GM19238 (cell line): ENCODE data around the gene SWSAP1.
"Not testable (repeated sequence)": the region's sequence is repeated elsewhere in the genome, so short reads cannot be mapped to it uniquely, and the experiment has no call there.

Experiments used
- DNase-seq: peaks from one replicate; pipeline ENCODE4 v3.0.0; 2011; ENCODE audit warnings: low spot score; ENCODE audit not compliant: insufficient read length

SWSAP1 gene, protein sequence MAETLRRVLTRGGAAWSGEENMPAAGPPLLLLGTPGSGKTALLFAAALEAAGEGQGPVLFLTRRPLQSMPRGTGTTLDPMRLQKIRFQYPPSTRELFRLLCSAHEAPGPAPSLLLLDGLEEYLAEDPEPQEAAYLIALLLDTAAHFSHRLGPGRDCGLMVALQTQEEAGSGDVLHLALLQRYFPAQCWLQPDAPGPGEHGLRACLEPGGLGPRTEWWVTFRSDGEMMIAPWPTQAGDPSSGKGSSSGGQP

DNA sequence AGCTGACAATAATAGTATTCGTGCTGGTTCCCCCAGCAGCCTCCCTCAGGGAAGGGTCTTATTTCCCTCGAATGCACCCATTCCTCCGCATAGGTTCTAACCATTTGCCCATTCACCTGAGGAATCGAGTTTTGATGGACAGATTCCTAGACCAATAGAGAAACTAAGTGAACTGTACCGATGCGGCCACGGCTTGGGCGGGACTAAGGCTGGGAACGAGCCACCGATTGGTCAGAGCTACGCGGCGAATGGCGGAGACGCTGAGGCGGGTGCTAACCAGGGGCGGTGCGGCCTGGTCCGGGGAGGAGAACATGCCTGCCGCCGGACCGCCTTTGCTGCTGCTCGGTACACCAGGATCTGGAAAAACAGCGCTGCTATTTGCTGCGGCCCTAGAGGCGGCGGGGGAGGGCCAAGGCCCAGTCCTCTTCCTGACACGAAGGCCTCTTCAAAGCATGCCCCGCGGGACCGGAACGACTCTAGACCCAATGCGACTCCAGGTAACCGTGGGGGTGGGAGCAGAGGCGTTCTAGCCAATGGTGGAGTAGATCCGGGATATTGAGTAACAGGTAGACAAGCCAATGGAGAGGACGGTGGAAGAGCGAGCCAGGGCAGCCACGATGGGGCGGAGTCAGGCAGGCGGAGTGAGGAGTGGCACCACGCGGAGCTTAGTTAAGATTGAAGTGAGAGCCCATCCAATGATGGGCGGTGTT is at the start of gene SWSAP1:
Gene SWSAP1 (plus strand): TSS at position 234 of the 710 bp plus-strand sequence. CDS start 15 bp downstream, at position 249.
- DNase-seq, result peak; percentile 97

DNA sequence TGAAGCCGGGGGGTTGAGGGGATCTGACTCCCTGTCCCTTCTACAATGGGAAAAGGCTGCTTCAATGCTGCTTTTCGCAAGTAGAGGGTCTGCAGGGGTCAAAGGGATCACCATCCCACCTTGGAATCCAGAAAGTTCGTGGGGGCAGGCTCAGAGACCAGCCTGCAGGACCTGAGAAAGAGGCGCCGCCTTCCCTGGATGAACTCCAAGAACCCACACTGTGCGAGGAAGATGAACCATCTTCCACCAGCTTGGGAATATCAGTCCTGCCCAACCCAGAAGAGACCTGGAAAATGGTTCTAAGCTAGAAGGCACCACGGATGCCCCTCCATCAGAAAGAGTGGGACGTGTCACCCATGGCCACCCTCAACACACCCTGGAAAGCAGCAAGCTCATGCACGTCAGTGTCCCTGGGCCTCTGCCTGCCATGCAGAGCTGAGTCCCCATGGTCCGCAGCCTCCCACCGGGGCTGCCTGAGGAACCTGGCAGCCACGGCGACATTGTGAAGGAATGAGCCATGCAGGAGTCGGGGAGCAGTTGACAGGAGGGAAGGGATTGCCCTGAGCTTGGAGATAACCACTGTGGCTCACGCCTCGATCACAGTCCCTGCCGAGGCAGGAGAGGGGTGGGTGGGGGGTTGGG is 49.6 kb upstream of the SWSAP1 start:
- no peak for DNase-seq

DNA sequence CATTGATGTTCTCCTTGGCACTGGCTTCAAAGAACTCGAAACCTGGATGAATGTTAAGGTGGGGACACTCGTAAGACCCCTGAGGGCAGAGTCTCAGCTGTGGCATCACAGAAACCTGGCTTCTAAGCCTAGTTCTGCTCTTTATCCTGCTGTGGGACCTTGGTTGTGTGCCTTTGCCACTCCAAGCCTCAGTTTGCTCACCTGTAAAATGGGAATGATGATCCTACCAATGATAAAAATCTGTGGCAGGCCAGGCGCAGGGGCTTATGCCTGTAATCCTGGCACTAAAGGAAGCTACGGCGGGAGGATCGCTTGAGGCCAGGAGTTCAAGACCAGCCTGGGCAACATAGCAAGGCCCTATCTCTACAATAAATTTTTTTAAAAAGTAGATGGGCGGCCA is 48.9 kb upstream of the SWSAP1 start:
- no peak for DNase-seq

DNA sequence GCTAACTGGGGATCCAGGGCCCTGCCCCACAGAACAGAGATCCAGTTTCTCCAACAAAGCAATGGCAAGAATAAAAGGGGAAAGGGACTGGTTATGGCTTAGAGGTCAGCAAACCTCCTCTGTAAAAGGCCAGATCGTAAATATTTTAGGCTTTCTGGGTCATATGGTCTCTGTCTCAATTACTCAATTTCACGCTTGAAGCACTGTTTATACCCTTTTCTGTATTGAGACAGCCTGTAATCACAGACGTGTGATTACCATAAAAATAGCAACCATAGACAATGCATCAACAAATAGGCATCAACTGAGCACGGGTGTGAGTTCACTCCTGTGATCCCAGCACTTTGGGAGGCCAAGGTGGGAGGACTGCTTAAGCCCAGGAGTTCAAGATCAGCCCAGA is 44.3 kb upstream of the SWSAP1 start:
- DNase-seq, result no peak

DNA sequence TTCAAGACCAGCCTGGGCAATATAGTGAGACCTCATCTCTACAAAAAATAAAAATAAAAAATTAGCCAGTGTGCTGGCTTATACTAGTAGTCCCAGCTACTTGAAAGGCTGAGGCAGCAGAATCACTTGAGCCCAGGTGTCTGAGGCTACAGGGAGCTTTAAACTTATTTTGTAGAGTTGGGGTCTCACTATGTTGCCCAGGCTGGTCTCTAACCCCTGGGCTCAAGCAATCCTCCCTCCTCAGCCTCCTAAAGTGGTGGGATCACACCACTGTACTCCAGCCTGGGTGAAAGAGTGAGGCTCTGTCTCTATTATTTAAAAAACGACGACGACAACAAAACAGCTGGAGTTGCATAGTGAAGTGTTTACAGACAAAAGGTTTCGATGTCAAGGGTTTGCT is 43.0 kb upstream of the SWSAP1 start:
- no peak for DNase-seq

DNA sequence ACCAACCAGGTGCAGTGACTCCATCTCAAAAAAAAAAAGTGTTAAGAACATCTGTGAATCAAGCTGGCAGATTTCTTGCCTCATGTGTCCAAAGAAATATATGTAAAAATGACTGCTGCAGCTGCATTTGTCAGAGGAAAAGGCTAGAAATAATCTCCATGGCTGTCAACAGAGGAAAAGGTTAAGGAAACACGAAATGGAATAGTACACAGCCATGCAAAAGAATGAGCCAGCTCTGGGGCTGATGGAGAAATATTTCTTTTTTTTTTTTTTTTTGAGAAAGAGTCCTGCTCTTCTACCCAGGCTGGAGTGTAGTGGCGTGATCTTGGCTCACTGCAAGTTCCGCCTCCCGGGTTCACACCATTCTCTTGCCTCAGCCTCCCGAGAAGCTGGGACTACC is 41.6 kb upstream of the SWSAP1 start:
- DNase-seq, result no peak

DNA sequence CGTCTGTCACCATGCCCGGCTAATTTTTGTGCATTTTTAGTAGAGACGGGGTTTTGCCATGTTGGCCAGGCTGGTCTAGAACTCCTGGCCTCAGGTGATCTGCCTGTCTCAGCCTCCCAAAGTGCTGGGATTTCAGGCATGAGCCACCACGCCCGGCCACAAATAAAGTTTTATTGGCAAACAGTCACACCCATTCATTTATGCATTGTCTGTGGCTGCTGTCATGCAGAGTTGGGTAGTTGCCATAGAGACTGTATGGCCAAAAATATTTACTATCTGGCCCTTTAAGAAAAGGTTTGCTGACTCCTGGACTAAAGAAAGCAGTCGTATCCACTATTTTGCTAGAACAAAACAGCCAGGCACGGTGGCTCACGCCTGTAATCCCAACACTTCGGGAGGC is 40.6 kb upstream of the SWSAP1 start:
- not testable (repeated sequence) for DNase-seq

DNA sequence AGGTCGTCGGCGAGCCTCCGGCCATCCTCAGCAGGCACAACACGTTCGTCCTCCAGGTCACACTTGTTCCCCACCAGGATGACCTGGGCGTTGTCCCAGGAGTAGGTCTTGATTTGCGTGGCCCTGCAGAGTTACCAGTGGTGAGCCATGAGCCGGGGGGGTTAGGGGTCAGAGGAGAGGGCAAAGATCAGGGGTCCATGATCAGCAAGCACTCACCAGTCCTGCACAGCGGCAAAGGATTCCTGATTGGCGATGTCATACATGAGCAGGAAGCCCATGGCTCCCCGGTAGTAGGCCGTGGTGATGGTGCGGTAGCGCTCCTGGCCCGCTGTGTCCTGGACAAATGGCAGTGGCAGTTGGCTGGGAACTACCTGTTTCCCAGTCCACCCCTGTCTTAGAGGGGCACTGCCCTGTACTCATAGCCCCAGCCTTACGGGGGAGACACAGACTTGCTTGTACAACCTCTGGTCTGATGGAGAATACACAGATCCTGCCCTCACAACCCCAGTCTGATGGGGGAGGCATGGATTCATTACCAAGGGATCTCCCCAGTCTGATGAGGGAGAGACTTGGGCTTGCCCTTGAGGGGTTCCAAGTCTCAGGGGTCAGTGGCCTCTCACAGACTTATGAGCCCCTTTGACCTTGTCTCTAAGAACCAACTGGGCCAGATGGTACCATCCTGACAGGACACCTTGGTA is 38.9 kb upstream of the SWSAP1 start:
- DNase-seq, result no peak

DNA sequence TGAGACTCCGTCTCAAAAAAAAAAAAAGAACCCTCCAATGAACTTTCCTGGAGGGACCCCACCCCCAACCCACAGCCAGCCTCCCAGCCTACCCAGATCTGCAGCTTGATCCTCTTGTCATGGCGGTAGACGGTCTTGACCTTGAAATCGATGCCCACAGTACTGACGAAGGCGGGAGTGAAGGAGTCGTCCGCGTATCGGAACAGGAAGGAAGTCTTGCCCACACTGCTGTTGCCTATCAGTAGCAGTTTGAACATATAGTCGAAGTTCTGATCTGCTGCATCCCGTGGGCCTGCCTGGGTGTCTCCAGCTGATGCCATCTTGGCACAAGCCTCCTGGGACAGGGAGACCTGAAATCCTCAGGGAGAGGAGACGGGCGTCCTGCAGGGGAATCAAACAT is 37.4 kb upstream of the SWSAP1 start:
- DNase-seq, result no peak

DNA sequence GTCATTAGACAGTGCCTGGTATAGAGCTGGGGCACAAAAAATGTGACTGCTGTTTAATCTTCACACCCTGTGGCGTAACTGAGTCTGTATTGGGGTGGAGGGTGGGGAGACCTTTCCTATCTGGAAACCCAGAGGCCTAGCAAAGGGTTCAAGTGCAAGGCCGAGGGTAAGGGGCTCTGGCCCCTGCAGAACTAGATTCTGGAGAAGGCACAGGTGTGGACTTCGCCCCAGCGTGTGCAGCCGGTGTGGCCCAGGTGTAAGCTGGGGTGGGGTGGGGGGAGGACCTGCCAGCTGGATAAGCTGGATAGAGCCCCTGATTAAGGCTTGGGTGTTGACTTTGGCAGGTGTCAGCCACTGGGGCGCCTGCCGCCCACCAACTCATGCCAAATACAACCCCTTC is 36.3 kb upstream of the SWSAP1 start:
- DNase-seq, result no peak

DNA sequence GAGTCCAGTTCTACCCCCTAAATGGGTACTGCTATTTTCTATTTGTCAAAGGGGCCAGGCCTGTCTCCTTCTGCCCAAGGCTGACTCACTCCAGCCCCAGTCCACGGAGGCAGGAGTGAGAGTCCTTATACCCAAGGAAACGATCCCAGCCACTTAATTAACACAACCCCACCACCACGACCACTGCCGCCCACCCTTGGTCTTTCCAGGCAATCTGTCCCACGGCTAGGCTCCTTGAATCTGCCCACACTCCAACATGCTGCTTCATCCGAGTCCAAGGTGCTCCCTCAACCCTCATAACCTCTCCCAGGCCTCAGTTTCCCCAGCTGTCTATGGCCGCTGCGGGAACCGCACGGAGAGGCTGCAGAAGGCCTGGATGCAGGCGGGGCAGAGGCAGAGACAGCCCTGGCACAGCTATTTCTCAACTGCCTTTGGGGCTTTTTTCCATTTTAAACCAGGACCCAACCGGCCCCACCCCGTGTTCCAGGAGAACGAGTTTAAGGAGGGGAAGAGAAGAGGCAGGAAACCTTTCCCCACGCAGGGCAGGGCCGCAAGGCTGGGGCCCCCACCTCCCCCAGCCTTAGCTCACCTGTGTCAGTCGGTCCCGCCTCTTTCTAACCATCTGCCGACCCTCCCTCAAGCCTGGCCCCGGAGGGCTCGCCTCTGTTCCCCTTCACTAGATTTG is 35.8 kb upstream of the SWSAP1 start:
- DNase-seq, result no peak

DNA sequence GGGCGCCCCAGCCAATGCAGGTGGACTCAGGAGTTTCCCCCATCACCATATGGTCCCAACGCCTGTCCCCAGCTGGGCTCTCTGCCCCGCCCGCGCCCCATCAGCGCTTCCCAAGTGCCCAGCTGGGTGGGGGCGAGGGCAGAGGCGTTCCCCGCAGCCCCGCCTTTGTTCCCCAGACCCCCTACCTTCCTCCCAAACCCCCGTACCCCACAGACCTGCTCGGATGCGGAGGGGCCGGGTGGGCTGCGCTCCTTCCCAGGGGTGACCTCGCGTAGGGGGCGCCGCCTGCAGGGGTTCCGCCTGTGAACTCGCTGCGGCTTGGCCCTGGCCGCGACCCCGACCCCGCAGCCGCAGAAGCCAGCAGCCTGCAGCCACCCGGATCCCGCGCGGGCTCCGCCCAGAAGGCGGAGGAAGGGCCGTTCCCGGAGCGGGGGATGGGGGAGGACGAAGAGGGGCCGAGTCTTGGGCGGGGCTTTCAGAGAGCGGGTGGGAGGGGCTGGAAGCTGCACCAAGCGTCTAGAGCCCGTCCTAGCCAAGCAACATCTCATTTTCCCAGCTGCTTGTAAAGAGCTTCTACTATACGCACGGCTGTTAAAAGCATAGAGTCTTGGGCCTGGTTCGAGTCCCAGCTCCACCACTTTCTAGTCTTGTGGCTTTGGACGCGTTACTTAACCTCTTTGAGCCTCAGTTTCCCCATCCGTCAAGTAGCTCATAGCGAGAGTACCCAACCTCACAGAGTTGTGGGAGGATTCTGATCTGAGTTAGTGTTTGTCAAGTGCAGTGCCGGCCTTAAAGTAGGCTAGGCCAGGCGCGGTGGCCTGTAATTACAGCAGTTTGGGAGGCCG is 35.0 kb upstream of the SWSAP1 start, which contains the start of gene RAB3D:
Gene RAB3D (minus strand): TSS at position 404 of the 845 bp plus-strand sequence. CDS start 2,258 bp downstream, outside the sequence.
- DNase-seq, result peak; percentile 93

DNA sequence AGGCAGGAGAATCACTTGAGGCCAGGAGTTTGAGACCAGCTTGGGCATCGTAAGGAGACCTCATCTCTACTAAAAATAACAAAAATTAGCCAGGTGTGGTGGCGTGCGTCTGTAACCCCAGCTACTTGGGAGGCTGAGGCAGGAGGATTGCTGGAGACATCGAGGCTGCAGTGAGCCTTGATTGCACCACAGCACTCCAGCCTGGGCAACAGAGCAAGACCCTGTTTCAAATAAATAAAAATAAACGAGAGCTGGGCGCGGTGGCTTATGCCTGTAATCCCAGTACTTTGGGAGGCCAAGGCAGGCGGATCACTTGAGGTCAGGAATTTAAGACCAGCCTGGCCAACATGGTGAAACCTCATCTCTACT is 34.4 kb upstream of the SWSAP1 start:
- not testable (repeated sequence) for DNase-seq

DNA sequence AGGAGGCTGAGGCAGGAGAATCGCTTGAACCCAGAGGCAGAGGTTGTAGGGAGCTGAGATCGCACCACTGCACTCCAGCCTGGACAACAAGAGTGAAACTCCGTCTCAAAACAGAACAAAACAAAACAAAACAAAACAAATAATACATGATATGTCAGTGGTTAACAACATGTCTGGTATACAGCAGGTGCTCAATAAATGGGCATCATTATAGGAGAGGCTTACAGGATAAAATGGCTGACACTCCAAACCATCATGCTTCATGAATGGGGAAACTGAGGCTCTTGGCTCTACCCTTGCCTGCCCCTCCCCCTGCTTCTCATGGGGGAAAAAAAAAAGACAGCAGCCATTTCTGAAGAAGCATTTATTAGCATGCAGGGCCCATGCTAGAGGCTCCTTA is 32.0 kb upstream of the SWSAP1 start:
- DNase-seq, result no peak

DNA sequence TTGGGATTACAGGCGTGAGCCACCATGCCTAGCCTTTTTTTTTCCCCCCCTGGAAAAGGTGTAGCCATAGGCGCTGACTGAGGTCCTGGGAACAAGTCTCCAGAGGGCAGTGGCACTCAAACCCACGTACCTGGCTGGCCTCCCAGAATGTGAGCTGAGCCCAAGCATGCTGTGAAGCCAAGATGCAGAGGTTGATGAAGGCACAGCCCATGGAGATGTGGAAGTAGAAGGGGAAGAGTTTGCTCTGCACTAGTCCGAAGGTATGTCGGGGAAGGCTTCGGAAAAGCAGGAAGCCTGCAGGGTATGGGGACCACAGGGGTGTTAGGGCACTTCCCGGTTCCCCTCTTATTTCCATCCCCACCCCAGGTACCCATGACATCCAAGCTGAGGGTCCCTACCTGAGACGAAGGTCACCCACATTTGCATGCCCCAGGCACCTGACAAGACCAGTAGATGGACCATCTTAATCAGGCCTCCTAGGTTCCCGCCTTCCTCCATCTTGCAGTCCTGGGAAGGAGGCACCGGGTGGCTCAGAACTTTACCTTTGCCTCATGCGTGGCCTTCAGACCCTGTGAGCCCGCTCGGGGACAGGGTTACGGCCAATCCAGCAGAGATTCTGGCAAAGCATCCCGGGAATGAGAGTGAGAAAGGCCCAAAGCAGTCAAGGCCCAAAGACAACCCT is 29.2 kb upstream of the SWSAP1 start:
- DNase-seq, result no peak

DNA sequence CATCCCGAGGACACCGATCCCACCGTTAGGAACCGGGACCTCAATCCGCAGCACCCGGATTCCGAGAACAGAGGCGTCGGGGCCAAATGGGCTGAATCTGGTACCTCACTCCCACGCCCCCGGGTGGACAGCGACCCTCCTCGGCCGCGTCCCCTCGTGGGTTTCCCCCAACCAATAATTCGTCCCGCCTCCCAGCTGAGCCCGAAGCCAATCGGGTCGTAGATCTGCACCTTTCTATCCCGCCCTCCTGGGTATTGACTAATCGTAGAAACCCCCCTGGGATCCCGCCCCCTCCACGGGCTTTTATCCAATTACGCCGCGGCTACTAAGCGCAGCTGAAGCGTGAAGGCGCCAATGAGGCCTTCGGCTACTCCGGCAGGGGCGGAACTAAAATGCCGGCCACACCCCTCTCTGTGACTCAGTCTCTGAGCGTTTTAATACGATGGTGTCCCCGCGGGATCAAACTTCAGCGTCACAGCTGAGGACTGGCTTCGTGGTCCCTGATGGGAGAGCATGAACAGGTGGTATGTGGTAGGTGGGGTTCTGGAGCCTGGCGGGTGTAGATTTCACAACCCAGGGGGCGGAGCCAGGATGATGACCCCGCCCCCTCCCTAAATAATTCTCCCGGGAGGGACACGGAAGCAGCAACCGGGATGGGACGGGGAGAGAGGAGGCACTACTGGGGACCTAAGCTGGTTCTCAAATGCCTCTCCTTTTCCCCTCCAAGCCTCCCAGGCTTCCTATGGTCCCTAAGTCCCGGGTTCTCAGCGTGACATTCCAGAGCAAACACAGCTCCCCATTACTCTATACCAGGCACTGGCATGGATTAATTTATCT is 28.1 kb upstream of the SWSAP1 start, which contains the start of the genes CCDC159 and TMEM205:
Gene CCDC159 (plus strand): TSS at position 416 of the 837 bp plus-strand sequence. CDS start 88 bp downstream, at position 504.
Gene TMEM205 (minus strand): TSS at position 165 of the 837 bp plus-strand sequence. CDS start 649 bp downstream, outside the sequence.
- peak; percentile 97 for DNase-seq

DNA sequence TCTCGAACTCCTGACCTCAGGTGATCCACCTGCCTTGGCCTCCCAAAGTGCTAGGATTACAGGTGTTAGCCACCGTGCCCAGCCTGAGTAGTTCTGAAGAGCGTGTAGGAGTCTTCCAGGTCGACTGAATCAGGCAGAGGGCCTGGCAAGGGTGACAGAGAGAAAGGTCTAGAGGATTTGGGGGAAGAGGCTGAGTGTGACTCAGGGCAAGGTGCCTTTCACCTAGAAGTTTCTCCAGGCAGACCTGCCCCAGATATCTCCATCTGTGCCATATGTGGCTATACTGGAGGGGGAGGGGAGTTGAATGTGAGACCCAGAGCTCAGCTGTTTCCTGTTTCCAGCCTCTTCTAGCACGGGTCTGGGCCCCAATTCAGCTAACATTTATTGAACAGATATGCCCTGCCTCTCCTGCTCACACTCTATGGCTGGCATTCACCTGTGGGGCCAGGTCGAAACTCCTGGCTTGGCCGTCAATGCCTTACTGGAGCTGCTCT is 26.9 kb upstream of the SWSAP1 start:
- no peak for DNase-seq

DNA sequence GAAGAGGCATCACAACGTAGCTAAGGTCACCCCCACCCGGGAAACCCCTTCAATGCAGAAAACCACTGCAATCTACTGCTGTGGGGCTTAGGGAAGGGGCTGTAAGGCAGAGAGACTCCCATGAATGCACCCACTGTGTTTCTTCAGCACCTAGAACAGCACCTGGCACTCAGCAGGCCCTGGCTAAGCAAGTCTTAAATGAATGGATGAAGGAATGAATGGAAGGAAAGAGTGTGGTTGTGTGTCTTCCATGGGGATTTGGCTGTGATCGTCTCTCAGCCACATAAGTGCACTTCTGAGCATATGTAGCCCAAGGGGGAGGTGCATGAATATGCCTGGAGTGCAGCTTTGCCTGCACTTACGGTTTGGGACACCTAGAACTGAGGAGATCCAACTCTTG is 25.3 kb upstream of the SWSAP1 start:
- no peak for DNase-seq
